ENCODE data around the gene WNK1.
"Not testable (repeated sequence)": the region's sequence is repeated elsewhere in the genome, so short reads cannot be mapped to it uniquely, and the experiment has no call there.

WNK1 gene

GRCh38 chr12:823028-823698, 70.8 kb downstream of the WNK1 start:
- DNase-seq = no peak

DNA sequence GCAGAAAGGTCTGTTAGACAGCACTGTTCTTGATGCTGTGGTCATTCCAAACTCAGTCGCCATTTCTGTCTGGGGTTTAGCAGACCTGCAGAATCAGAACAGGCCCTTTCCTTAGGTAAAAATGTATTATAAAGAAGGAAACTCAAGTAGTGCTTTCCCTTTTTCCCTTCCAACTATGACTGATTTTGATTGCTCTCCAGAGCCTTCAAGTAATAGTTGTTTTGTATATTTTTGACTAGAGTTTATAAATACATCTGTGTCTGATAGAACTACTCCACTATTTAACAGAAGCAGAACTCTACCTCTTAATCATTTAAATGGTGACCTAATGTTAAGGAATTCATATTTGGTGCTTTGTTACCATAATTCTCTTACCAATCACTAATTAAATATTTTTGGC, 74.0 kb downstream of the WNK1 start:
- no peak for DNase-seq

GRCh38 chr12:828726-829395, 76.5 kb downstream of the WNK1 start:
- no peak for DNase-seq

DNA sequence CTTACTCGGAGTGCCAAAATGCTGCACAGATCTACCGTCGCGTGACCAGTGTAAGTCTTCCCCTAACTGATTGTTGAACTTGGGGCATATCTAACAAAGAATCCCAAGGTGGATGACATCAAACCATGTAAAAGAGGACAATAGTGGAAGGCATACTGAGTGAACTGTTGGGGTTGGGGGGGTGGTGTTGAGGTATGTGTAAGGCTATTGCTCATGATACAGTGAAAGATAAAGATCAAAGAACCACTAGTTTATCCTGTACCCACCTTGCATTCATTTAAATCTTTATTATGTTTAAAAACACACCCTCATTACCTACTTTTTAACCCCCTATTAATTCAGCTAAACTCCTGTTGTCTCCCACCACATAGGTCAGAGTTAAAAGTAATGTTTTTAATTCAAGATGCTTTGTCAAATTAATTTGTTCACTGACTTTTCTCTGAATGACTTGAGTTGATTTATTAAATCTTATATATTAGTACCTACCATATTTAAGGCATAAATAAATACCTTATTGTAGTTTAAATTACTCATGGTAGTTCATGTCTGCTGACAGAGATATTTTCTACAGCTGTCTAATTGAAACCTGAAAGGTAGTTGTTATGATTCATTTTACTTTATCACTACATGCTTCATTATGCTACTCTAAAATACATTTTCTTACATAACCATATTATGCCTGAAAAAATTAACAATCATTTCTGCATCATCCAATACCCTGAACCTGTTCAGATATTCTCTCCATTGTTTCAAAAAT, 77.9 kb downstream of the WNK1 start:
- DNase-seq = no peak

DNA sequence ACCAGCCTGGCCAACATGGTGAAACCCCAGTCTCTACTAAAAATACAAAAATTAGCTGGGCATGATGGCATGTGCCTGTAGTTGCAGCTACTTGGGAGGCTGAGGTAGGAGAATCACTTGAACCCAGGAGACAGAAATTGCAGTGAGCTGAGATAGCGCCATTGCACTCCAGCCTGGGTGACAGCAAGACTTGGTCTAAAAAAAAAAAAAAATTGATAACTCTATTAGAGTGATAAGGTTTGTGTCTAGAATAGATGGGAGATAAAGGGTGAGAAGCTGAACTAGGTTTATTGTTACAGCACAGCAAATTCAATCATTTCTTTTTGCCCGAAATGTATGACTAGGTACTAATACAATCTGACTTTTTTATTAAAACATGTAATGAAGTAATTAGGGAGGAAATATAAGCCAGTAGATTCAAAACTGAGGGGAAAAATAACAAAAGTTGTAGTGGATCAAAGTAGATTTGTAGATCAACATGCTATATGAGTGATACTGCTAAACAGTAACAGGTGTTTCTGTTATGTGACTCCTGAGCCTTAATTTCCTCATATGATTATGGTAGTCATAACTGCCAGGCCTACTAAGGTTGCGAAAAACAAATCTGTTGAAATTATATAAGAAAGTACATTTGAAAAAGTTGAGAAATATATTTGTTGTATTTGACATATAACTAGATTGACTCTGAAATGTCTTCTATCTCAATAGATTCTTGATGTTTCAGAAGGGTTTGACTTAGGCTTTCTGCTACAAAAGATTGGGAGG, 83.6 kb downstream of the WNK1 start:
- no peak for DNase-seq

DNA sequence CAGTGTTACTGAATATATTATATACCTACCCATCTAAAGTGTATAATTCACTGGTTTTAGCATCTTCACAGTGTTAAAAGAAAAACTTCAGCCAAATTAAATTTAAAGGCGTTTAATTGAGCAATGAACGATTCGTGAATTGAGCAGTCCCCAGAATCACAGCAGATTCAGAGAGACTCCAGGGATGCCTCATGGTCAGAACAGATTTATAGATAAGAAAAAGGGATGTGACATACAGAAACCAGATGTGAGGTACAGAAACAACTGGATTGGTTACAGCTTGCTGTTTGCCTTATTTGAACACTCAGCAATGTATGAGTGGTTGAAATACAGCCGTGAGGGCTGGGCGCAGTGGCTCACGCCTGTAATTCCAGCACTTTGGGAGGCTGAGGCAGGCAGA, 84.6 kb downstream of the WNK1 start:
- DNase-seq = no peak

DNA sequence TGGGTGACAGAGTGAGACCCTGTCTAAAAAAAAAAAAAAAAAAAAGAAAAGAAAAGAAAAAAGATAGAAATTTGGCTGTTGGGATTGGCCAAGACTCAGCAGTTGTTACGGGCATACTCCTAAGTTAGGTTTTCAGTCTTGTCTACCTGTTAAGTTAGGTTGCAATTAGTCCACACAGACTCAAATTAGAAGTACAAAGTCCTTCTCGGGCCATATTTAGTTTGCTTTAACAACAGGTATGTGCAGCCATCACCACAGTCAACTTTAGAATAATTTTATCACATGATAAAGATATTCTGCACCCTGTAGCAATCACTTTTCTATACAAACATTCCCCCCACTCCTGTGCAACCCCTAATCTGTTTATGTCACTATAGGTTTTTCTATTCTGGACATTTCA, 85.2 kb downstream of the WNK1 start:
- no peak for DNase-seq

DNA sequence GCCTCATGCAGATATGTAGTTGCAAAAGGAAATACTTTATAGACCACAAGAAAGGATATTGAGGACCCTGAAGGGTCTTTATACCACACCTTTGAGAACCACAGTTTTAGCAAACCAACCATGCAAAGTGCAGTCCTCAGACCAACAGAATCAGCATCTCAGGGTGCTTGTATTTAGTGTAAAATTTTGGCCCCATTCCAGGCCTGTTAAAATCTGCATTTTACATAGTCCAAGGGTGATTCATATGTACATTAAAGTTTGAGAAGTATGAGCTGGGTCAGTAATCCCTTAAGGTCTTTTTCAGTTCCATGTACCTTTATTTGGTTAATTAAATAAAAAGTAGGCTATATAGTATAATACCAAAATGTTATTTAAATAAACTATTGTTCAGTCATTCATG, 91.2 kb downstream of the WNK1 start:
- DNase-seq = peak; percentile 77

DNA sequence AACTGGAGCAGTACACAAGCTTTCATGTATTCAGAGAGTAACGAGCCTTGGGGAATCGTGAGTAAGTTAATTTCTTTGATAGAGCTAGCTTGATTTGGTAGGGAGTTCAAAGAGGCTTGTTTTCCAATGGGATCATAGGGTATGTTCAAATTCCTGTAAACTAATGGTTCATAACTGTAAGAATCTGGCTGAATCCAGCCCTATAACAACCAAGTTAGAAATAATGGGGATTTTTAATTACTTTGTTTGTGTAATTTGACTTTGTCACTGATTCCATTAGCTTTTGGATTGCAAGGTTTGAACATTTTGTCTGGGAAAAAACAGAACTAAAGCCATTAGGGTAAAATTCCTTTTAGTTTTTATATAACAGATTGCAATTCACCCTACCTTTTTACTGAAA, 94.0 kb downstream of the WNK1 start:
- DNase-seq = no peak

DNA sequence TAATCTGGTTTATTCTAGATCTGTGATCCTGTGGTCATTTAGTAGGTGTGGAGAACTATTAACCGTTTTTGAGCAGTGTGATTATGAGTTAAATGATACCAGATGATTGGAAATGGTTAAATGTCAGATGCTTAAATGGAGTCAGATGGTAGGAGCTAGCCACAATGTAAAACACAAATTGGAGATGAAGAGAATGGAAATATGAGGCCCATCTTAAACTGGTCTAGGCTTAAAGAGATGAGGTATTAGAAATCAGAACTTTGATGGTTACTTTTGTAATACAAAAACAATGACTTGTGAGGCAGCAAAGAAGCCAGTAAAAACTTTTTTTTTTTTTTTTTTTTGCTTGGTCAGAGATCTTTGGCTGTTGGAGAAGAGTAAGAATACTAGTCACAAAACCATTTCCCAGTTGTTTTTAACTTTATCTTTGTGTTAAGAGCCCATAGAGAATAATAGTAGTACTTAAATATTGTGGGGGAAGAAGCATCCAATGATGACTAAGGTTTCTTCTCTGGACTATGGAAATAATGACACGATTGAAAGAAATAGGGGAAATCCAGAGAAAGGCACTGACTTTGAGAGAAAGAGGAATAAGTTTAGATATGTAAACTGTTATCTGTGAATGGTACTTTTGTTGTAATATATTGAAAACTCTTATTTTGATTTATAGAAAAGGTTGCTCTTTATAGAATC, 95.9 kb downstream of the WNK1 start:
- DNase-seq = peak; percentile 40

- no peak for DNase-seq
Measured at GRCh38 chr12:848882-849527, 96.6 kb downstream of the WNK1 start.

DNA sequence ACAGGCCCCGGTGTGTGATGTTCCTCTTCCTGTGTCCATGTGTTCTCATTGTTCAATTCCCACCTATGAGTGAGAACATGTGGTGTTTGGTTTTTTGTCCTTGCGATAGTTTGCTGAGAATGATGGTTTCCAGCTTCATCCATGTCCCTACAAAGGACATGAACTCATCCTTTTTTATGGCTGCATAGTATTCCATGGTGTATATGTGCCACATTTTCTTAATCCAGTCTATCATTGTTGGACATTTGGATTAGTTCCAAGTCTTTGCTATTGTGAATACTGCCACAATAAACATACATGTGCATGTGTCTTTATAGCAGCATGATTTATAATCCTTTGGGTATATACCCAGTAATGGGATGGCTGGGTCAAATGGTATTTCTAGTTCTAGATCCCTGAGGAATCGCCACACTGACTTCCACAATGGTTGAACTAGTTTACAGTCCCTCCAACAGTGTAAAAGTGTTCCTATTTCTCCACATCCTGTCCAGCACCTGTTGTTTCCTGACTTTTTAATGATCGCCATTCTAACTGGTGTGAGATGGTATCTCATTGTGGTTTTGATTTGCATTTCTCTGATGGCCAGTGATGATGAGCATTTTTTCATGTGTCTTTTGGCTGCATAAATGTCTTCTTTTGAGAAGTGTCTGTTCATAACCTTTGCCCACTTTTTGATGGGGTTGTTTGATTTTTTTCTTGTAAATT, 97.5 kb downstream of the WNK1 start:
- DNase-seq = not testable (repeated sequence)

- peak; percentile 34 for DNase-seq
Measured at GRCh38 chr12:851343-851742, 99.0 kb downstream of the WNK1 start.

DNA sequence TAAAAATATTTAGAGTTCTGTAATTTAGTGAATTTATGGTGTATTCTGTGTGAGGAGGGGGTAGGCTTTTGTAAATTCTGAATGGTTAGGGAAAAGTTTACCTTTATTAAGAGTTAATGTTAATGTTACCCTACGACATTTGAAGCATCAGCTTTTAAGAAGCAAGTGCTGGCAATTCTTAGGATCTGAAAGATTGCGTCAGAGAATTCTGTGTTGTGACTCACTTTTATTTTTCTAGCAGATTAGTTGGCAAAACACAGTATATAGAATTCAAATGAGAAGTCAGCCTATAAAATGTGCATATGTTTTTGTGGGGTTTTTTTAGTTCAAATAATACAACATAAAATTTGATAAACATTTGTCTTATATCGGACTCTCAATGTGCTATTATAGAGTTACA, 99.5 kb downstream of the WNK1 start:
- peak; percentile 72 for DNase-seq

DNA sequence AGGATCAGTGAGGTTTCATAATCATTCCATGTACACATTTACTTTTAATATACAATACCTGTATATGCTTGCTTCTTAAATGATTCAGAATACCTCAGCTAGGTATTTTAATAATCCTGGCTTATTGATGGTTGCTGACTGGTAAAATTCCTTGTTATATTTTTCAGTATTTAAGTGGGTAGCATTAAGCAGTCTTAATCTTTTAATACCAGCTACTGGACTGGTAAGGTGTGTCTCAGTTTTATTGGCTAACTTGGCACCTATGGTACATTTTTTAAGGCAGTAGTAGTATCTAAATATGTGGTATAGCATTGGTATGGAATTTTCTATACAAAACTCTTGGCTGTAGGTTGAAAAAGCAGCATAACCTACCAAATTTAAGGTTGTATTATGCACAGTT, 100.5 kb downstream of the WNK1 start:
- no peak for DNase-seq

DNA sequence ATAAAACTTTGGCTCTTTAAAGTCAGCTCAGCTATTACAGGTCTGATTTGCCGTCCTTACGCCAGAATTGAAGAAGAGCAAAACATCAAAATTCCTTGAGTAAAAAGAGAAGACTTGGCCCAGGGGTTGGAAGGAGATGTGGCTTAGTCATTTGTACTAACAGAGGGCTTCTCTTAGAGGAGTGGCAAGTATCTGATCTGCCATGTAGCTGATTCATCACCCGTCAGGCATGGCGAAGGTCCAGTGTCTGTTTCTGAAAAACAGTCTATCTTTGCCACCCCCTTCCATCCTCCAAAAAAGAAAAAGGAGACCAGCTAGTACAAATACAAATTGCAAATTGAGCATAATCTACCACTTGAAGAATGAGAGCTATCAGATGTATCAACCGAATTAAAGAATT, 105.2 kb downstream of the WNK1 start:
- DNase-seq = peak; percentile 65

DNA sequence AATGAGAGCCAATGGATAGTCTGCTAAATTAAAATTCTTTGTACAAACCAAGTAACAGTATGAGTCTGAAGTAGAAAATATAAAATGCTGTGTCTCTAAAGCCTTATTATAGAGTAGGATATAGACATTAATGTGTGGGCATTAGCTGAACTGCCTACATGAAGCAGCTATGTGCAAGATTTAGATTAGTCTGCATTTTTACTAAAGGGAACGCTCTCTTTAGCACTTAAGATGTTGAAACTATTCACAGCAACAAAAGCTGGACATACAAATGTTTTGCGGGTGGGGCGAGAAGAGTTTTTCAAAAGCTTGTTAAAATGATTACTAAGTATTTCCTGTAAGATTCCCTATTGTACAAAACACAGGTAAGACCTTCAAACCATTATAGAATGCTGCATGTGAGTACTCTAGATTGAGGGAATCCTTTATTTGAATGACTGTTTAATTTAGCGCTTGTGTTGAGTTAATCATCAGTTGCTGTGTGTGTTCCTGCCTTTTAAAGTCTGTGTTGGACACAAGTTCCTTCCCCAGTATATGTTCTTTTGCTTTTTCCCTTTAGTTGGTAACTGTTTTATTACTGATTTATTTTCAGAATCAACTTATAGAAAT, 110.0 kb downstream of the WNK1 start:
- DNase-seq = no peak

DNA sequence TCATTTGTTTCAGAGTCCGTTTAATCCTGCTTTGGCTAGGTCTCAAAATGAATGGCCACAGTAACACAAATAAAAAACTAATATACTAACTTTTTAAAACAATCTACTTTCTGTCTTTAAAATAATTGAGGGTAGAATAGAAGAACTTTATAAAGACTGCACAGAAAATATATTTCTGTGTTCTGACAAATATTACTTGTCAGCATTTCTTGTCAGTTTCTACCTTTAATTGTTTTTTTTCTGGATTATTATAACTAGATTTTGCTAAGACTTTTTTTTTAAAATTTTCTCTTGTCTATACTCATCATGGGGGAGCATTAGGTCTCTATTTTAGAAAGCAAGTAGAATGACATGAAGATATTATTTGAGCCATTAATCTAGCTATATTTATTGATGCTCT, 110.9 kb downstream of the WNK1 start:
- DNase-seq = no peak

GRCh38 chr12:865614-866013, 113.2 kb downstream of the WNK1 start:
- no peak for DNase-seq

DNA sequence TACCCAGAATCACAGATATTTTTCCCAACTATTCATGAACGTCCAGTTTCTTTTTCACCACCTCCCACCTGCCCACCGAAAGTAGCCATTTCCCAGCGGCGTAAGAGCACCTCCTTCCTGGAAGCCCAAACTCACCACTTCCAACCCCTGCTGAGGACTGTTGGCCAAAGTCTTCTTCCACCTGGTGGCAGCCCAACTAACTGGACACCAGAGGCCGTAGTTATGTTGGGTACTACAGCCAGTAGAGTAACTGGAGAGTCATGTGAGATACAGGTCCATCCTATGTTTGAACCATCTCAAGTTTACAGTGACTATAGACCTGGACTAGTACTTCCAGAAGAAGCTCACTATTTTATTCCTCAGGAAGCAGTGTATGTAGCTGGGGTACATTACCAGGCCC, 115.5 kb downstream of the WNK1 start:
- no peak for DNase-seq

DNA sequence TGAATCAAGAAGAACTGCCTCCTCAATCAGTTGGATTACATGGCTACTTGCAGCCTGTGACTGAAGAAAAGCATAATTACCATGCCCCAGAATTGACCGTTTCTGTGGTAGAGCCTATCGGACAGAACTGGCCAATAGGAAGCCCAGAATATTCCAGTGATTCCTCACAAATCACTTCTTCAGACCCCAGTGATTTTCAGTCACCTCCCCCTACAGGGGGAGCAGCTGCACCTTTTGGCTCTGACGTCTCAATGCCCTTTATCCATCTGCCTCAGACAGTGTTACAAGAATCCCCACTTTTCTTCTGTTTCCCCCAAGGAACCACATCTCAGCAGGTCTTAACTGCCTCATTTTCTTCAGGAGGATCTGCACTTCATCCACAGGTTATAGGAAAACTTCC, 116.3 kb downstream of the WNK1 start:
- no peak for DNase-seq

Measured in fibroblast of skin of right biceps (primary cell).